Mucosa of descending colon (tissue), 3 donors: Measurements from ENCODE around the gene TMEM106A. TPM values are rescaled to one million over a fixed set of nuclear protein-coding genes. Genes with fewer than 3 reads are reported as not detected.

ENCODE experiments used
- ATAC-seq: fragments of 200-7000 bp; cut with Tn5 transposase; one replicate; pipeline ENCODE4 v1.9.1; 2020; ENCODE audit warnings: mild to moderate bottlenecking, moderate library complexity
- DNase-seq, 3 donors: peaks; one replicate each; pipeline ENCODE4 v3.0.0-alpha.2; 2020
- H3K36me3 ChIP-seq: fragments of 200-600 bp; one replicate; pipeline ENCODE4 v1.8.0; 2021; ENCODE audit warnings: low read depth, mild to moderate bottlenecking
- H3K4me1 ChIP-seq: fragments of 200-600 bp; one replicate; pipeline ENCODE4 v1.8.0; 2021; ENCODE audit warnings: low read depth, mild to moderate bottlenecking
- H3K4me3 ChIP-seq: fragments of 200-600 bp; one replicate; pipeline ENCODE4 v1.8.0; 2021; ENCODE audit warnings: mild to moderate bottlenecking
- H3K9me3 ChIP-seq: fragments of 200-600 bp; one replicate; pipeline ENCODE4 v1.8.0; 2021; ENCODE audit warnings: mild to moderate bottlenecking
- CTCF ChIP-seq: fragments of 200-600 bp; IDR thresholded peaks from one replicate; pipeline ENCODE4 v1.8.0; 2022; ENCODE audit warnings: antibody characterized with exemption, mild to moderate bottlenecking
- intact Hi-C, 2 donors: fragments of 100-400 bp; cut with DNase I in 1 of 2; cut with micrococcal nuclease in 1 of 2; formaldehyde crosslinking; loops; one replicate each; pipeline versions ENCODE4 v1.11.0 to v1.11.1; 2022; cut with DNase I, micrococcal nuclease
- total RNA-seq, 3 donors: library from RNA; stranded (reverse); fragmentation: NEBNext Ultra II Directional in 2 of 3; extraction: Animal tissue kit (Norgen Biotek cat#: 25700) in 2 of 3; gene quantifications; one replicate each; pipeline versions ENCODE4 v1.2.1 to v1.2.4, GENCODE V29; 2021 to 2023
- donor health status: DM: no; HTN: no; CAD: no; lungs with moderate emphysema.
- donor health status: DM: no; HTN: no; CAD: no.
- donor health status: DM: no; HTN: yes; CAD: no.

TMEM106A gene
- total RNA-seq, 3 donors from 2014 or later = 11.8 to 12.5 (median 12.0) TPM

- Histone ChIP-seq H3K4me1 (no peaks in the 10 kb centered on the region), H3K4me3 (no peak overlapping the region), H3K9me3 (no peaks in the 10 kb centered on the region), H3K36me3 (no peaks in the 10 kb centered on the region)
- ATAC-seq (no peak), DNase-seq (no peak)
- intact Hi-C loops = no loop called here
- TF ChIP-seq CTCF = no peak
Measured at GRCh38 chr17:43217614-43218087, 6.0 kb downstream of the TMEM106A start.

GRCh38 chr17:43219001-43219400 is 7.3 kb downstream of the TMEM106A start:
- ATAC-seq (no peak), DNase-seq (no peak)
- no peaks in the 10 kb centered on the region for H3K36me3 ChIP-seq
- H3K4me1 ChIP-seq = no peaks in the 10 kb centered on the region
- TF ChIP-seq CTCF = no peak
- no peak overlapping the region for H3K4me3 ChIP-seq
- no peaks in the 10 kb centered on the region for H3K9me3 ChIP-seq
- intact Hi-C loops = no loop called here

- intact Hi-C loops = no loop called here
- no peak for TF ChIP-seq CTCF
- DNase-seq = no peak
- Histone ChIP-seq H3K36me3 (no peaks in the 10 kb centered on the region), H3K9me3 (no peaks in the 10 kb centered on the region), H3K4me1 (no peaks in the 10 kb centered on the region), H3K4me3 (no peak overlapping the region)
- no peak for ATAC-seq
Measured at GRCh38 chr17:43219746-43220380, 8.2 kb downstream of the TMEM106A start.

- no peaks in the 10 kb centered on the region for H3K4me1 ChIP-seq
- DNase-seq (no peak), ATAC-seq (no peak)
- no peaks in the 10 kb centered on the region for H3K36me3 ChIP-seq
- intact Hi-C loops = no loop called here
- no peak overlapping the region for H3K4me3 ChIP-seq
- no peaks in the 10 kb centered on the region for H3K9me3 ChIP-seq
- no peak for TF ChIP-seq CTCF
Measured at GRCh38 chr17:43220511-43221125, 8.9 kb downstream of the TMEM106A start.

- TF ChIP-seq CTCF = no peak
- H3K4me3 ChIP-seq = no peak overlapping the region
- H3K9me3 ChIP-seq = no peaks in the 10 kb centered on the region
- no peak for ATAC-seq
- H3K36me3 ChIP-seq = no peaks in the 10 kb centered on the region
- no peaks in the 10 kb centered on the region for H3K4me1 ChIP-seq
- intact Hi-C loops = no loop called here
- no peak for DNase-seq
Measured at GRCh38 chr17:43224146-43224705, 12.6 kb downstream of the TMEM106A start.
